H1 (cell line): Measurements from ENCODE around the gene CES4A. TPM values are rescaled to one million over a fixed set of nuclear protein-coding genes. Genes with fewer than 3 reads are reported as not detected.

Source experiments
- CTCF ChIA-PET: fragments of 300-600 bp; sonication (Branson Sonifier 250); formaldehyde crosslinking; loops from one replicate; lab custom pipeline; 2021; ENCODE audit not compliant: partially characterized antibody; lab: Charles Lee
- POLR2A ChIA-PET: fragments of 300-600 bp; sonication (Branson Sonifier 250); formaldehyde crosslinking; loops from one replicate; lab custom pipeline; 2021; ENCODE audit warnings: inconsistent platforms; ENCODE audit not compliant: partially characterized antibody; lab: Charles Lee
- DNase-seq, 2 experiments: peaks; one replicate each; pipeline versions ENCODE4 v3.0.0 to v3.0.0-alpha.2; 2010 to 2022; ENCODE audit warnings: low spot score in 2 of 2, low read depth in 1 of 2, mixed read lengths in 1 of 2
- FAIRE-seq: peaks from 2 replicates; lab custom pipeline; 2011; peaks lifted over from hg19 to GRCh38; lab: Jason Lieb, UNC
- H2AFZ ChIP-seq: 2 replicates; pipeline ENCODE4 v1.8.1; 2012; ENCODE audit warnings: low read length, inconsistent platforms
- H2AK5ac ChIP-seq: 2 replicates; pipeline ENCODE4 v1.6.1; 2013; ENCODE audit warnings: low read depth, low read length
- H2BK120ac ChIP-seq: replicated peaks from 2 replicates; pipeline ENCODE3; 2013; ENCODE audit warnings: low read depth, low read length, inconsistent platforms
- H2BK12ac ChIP-seq: 2 replicates; pipeline ENCODE4 v1.6.1; 2013; ENCODE audit warnings: low read depth, low read length
- H2BK15ac ChIP-seq: 2 replicates; pipeline ENCODE4 v1.6.1; 2013; ENCODE audit warnings: low read length
- H2BK20ac ChIP-seq: 2 replicates; pipeline ENCODE4 v1.6.1; 2013; ENCODE audit warnings: low read length
- H2BK5ac ChIP-seq: 2 replicates; pipeline ENCODE4 v1.6.1; 2013; ENCODE audit warnings: low read depth, low read length
- H3K14ac ChIP-seq: 2 replicates; pipeline ENCODE4 v1.6.1; 2013; ENCODE audit warnings: inconsistent platforms; ENCODE audit not compliant: insufficient read length
- H3K18ac ChIP-seq: 2 replicates; pipeline ENCODE4 v1.6.1; 2013; ENCODE audit warnings: low read length; ENCODE audit errors: extremely low read depth
- H3K23ac ChIP-seq: 2 replicates; pipeline ENCODE4 v1.6.1; 2013; ENCODE audit warnings: inconsistent platforms; ENCODE audit not compliant: insufficient read length
- H3K23me2 ChIP-seq: 2 replicates; pipeline ENCODE4 v1.6.1; 2013; ENCODE audit warnings: low read depth, low read length
- H3K27ac ChIP-seq: 2 replicates; pipeline ENCODE4 v1.6.1; 2011; ENCODE audit warnings: low read depth, low read length, inconsistent platforms
- H3K27me3 ChIP-seq, 4 experiments: replicated peaks in 1 of 4; 1 replicate in 1 of 4; 2 replicates in 3 of 4; pipeline versions ENCODE4 v1.6.1 to v1.8.1; 2011 to 2013; ENCODE audit warnings: low read length in 3 of 4, mild to moderate bottlenecking in 3 of 4, inconsistent platforms in 2 of 4, mixed read lengths in 2 of 4, moderate library complexity in 1 of 4; ENCODE audit not compliant: control insufficient read depth in 3 of 4, insufficient read depth in 3 of 4; ENCODE audit errors: extremely low read depth in 1 of 4
- H3K36me3 ChIP-seq, 4 experiments: 2 replicates each; pipeline versions ENCODE4 v1.6.1 to v1.8.1; 2011 to 2013; ENCODE audit warnings: mild to moderate bottlenecking in 4 of 4, low read length in 3 of 4, moderate library complexity in 2 of 4, control low read depth in 1 of 4, inconsistent platforms in 1 of 4; ENCODE audit not compliant: insufficient read depth in 4 of 4, control insufficient read depth in 2 of 4
- H3K4ac ChIP-seq: replicated peaks from 2 replicates; pipeline ENCODE3; 2013; ENCODE audit warnings: low read length, low read depth, mixed read lengths, inconsistent platforms; ENCODE audit not compliant: insufficient read length
- H3K4me1 ChIP-seq, 4 experiments: replicated peaks in 1 of 4; 1 replicate in 1 of 4; 2 replicates in 3 of 4; pipeline versions ENCODE4 v1.6.1 to v1.8.1; 2011 to 2013; ENCODE audit warnings: low read length in 3 of 4, inconsistent platforms in 2 of 4, mixed read lengths in 1 of 4; ENCODE audit not compliant: insufficient read depth in 4 of 4, control insufficient read depth in 3 of 4
- H3K4me2 ChIP-seq, 2 experiments: 2 replicates each; pipeline versions ENCODE4 v1.6.1 to v1.8.1; 2011 to 2013; ENCODE audit warnings: low read depth in 2 of 2, low read length in 2 of 2, control low read depth in 1 of 2, inconsistent platforms in 1 of 2, mild to moderate bottlenecking in 1 of 2; ENCODE audit not compliant: insufficient read depth in 1 of 2
- H3K4me3 ChIP-seq, 4 experiments: fragments of 200-600, 300-600 bp in 1 of 4; sonication (generic), shearing (Covaris generic), sonication (Bioruptor Twin) in 1 of 4; 2 replicates each; pipeline versions ENCODE4 v1.5.1 to v1.8.1; 2011 to 2016; ENCODE audit warnings: low read length in 4 of 4, low read depth in 3 of 4, control low read depth in 2 of 4, inconsistent platforms in 2 of 4, mild to moderate bottlenecking in 2 of 4, mixed read lengths in 1 of 4, moderate library complexity in 1 of 4; ENCODE audit not compliant: insufficient read depth in 2 of 4; ENCODE audit errors: extremely low read depth in 1 of 4
- H3K56ac ChIP-seq: replicated peaks from 2 replicates; pipeline ENCODE3; 2013; ENCODE audit warnings: low read depth, mild to moderate bottlenecking, mixed read lengths, low read length, inconsistent platforms; ENCODE audit not compliant: insufficient read length
- H3K79me1 ChIP-seq: 2 replicates; pipeline ENCODE4 v1.6.1; 2013; ENCODE audit warnings: low read depth, low read length, control low read depth
- H3K79me2 ChIP-seq, 2 experiments: 2 replicates each; pipeline versions ENCODE4 v1.6.1 to v1.8.1; 2012 to 2013; ENCODE audit warnings: low read length in 2 of 2, mild to moderate bottlenecking in 2 of 2, inconsistent platforms in 1 of 2; ENCODE audit not compliant: insufficient read depth in 2 of 2, control insufficient read depth in 1 of 2
- H3K9ac ChIP-seq, 4 experiments: replicated peaks in 1 of 4; 1 replicate in 1 of 4; 2 replicates in 3 of 4; pipeline versions ENCODE4 v1.6.1 to v1.8.1; 2011 to 2013; ENCODE audit warnings: low read depth in 3 of 4, low read length in 3 of 4, control low read depth in 2 of 4, mild to moderate bottlenecking in 2 of 4, moderate library complexity in 2 of 4, inconsistent platforms in 1 of 4; ENCODE audit errors: extremely low read depth in 1 of 4
- H3K9me3 ChIP-seq, 2 experiments: 2 replicates each; pipeline versions ENCODE4 v1.6.1 to v1.8.1; 2012 to 2013; ENCODE audit warnings: mild to moderate bottlenecking in 2 of 2, moderate library complexity in 2 of 2, control low read depth in 1 of 2, inconsistent platforms in 1 of 2, low read depth in 1 of 2, low read length in 1 of 2, mixed read lengths in 1 of 2; ENCODE audit not compliant: insufficient read depth in 2 of 2
- H4K20me1 ChIP-seq, 2 experiments: replicated peaks in 1 of 2; 2 replicates each; pipeline versions ENCODE3 to v1.8.1; 2011 to 2013; ENCODE audit warnings: inconsistent platforms in 2 of 2, low read length in 2 of 2, mild to moderate bottlenecking in 1 of 2; ENCODE audit not compliant: insufficient read depth in 2 of 2, control insufficient read depth in 1 of 2
- H4K5ac ChIP-seq: 2 replicates; pipeline ENCODE4 v1.6.1; 2013; ENCODE audit warnings: low read length, low read depth, mixed read lengths, inconsistent platforms; ENCODE audit not compliant: insufficient read length
- H4K8ac ChIP-seq: 2 replicates; pipeline ENCODE4 v1.8.0; 2013; ENCODE audit warnings: mild to moderate bottlenecking, moderate library complexity, low read length, inconsistent platforms; ENCODE audit not compliant: insufficient read depth; ENCODE audit errors: extremely low read depth
- H4K91ac ChIP-seq: replicated peaks from 2 replicates; pipeline ENCODE3; 2013; ENCODE audit warnings: low read length, mixed read lengths, inconsistent platforms; ENCODE audit not compliant: insufficient read length
- EZH2 ChIP-seq: fragments of 200-600 bp; sonication (generic); IDR thresholded peaks from 2 replicates; pipeline ENCODE4 v1.7.1; 2012; ENCODE audit warnings: low read depth, mild to moderate bottlenecking, moderate library complexity, low read length, inconsistent platforms; ENCODE audit not compliant: severe bottlenecking
- NRF1 ChIP-seq: IDR thresholded peaks from 2 replicates; pipeline ENCODE4 v1.6.1; 2011; ENCODE audit warnings: mild to moderate bottlenecking, low read depth, low read length, improper control_type of control experiment
- TEAD4 ChIP-seq: IDR thresholded peaks from 2 replicates; pipeline ENCODE4 v1.6.1; 2012; ENCODE audit warnings: low read depth, low read length, inconsistent platforms, mixed read lengths
- WGBS, 2 experiments: shearing (Covaris generic) in 1 of 2; methylation state at CpG; one replicate each; pipeline versions ENCODE4 v1.1.6 to v1.1.7; 2013 to 2015; ENCODE audit warnings: low lambda C conversion rate in 2 of 2, mixed read lengths in 2 of 2, inconsistent platforms in 1 of 2, low coverage in 1 of 2, missing lambda C conversion rate in 1 of 2; ENCODE audit not compliant: insufficient replicate concordance in 2 of 2, insufficient coverage in 1 of 2, insufficient read length in 1 of 2; ENCODE audit errors: extremely low coverage in 1 of 2, missing lambda C conversion rate in 1 of 2; 5-methylcytosine and 5-hydroxymethylcytosine counted together
- polyA plus RNA-seq, 7 experiments: library from polyadenylated mRNA; depleted of rRNA in 3 of 7; stranded (reverse) in 5 of 7; unstranded in 2 of 7; fragments of >200 nt in 5 of 7; fragments of 200-250 nt in 2 of 7; gene quantifications; 1 replicate in 5 of 7; 2 replicates in 1 of 7; 4 replicates in 1 of 7; pipeline versions ENCODE4 v1.2.1 to v1.2.3, GENCODE V29; 2011 to 2013; ENCODE audit warnings: missing spikeins in 2 of 7, mixed read lengths in 2 of 7
- total RNA-seq: library from RNA; stranded (reverse); fragmentation: NEBNext Ultra II Directional; extraction: Animal tissue kit (Norgen Biotek cat#: 25700); gene quantifications from 2 replicates; pipeline ENCODE4 v1.2.1, GENCODE V29; 2021
- TF ChIP-seq, protein P1 (sequence below): IDR thresholded peaks from 2 replicates; pipeline ENCODE4 v1.6.1; 2011; ENCODE audit warnings: low read length, improper control_type of control experiment

Gene CES4A
- total and polyA plus RNA-seq, 2 of the 8 experiments (the other 6 are each of a cell fraction or from before 2014, with no cell fraction given): 0.93 to 1.5 TPM

DNA sequence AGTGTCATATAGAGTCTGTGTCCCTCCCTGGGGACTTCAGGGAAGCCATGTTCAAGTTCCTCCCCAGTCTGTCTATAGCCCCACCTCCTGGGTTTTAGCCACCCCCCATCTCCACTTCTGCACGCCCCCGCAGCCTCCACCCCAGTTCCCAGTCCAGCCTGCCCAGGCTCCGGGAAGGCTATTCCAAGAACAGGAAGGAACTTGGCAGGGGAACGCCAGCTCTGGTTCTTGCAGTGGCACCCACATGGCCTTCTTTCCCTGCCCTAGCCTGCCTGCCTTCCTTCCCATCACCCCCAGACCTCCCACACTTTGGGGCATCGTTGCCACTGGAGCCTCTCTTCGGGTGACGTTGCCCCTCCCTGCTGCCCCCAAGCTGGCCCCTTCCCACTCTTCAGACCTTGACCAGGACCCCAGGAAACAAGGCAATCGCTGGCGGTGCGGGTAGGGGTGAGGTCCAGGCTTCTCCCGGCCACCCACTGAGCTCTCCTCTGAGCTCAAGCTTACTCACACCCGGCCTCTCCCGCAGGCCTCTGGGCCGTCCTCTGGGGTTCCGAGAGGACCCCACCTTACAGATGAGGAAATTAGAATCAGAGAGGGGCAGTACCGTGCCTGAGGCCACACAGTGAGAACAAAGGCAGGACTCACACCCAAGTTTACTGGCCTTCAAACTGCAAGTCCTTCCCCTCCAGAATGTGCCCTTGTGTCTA is 9.2 kb upstream of the CES4A start:
- Histone ChIP-seq H2AFZ (no peak overlapping the region), H3K36me3 (no peaks in the 10 kb centered on the region), H3K27ac (no peak overlapping the region), H2AK5ac (no peak overlapping the region), H3K4me1 (no peaks in the 10 kb centered on the region; a peak in 1 of 7 replicates), H2BK20ac (no peak overlapping the region), H2BK12ac (no peak overlapping the region), H4K20me1 (no peaks in the 10 kb centered on the region), H3K9ac (no peak overlapping the region), H2BK5ac (no peak overlapping the region), H3K14ac (no peak overlapping the region), H3K79me2 (no peaks in the 10 kb centered on the region), H4K8ac (no peak overlapping the region), H4K91ac (no peak overlapping the region), H4K5ac (no peak overlapping the region), H3K27me3 (no peaks in the 10 kb centered on the region), H2BK120ac (no peak overlapping the region), H3K4me2 (no peak overlapping the region), H3K23me2 (no peaks in the 10 kb centered on the region), H3K4me3 (no peak overlapping the region), H3K23ac (no peak overlapping the region), H2BK15ac (no peak overlapping the region), H3K79me1 (no peaks in the 10 kb centered on the region), H3K9me3 (no peaks in the 10 kb centered on the region), H3K56ac (no peak overlapping the region), H3K18ac (no peak overlapping the region), H3K4ac (no peak overlapping the region)
- CTCF ChIA-PET: interaction anchor here (0.7 to 10.2 kb wide), 24 partner anchors 10 to 219 kb away, joined by 3 to 130 read pairs (median 5); partner anchors contain the start of genes B3GNT9, CES3, CES4A and ELMO3
- FAIRE-seq (no peak), DNase-seq (no peak)
- WGBS, 2 experiments: 91% methylated on average over 13 of the region's 16 CpGs; no CpG with 5 or more reads in 1 of the 2 experiments
- TF ChIP-seq TEAD4: no peak
- TF ChIP-seq, protein P1, sequence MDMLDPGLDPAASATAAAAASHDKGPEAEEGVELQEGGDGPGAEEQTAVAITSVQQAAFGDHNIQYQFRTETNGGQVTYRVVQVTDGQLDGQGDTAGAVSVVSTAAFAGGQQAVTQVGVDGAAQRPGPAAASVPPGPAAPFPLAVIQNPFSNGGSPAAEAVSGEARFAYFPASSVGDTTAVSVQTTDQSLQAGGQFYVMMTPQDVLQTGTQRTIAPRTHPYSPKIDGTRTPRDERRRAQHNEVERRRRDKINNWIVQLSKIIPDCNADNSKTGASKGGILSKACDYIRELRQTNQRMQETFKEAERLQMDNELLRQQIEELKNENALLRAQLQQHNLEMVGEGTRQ: no peak
- TF ChIP-seq NRF1: no peak
- no peak for TF ChIP-seq EZH2
- POLR2A ChIA-PET: no interaction called here
